Fibroblast of pulmonary artery (primary cell): ENCODE measurements around the gene GALNT15.

ENCODE experiments used
- DNase-seq: peaks from one replicate; pipeline ENCODE4 v3.0.0-alpha.2; 2010; ENCODE audit warnings: low read depth
- H3K4me3 ChIP-seq: replicated peaks from 2 replicates; pipeline ENCODE4 v1.5.1; 2011; ENCODE audit warnings: low read depth, mild to moderate bottlenecking, control low read depth, low read length, moderate library complexity
- CTCF ChIP-seq: IDR thresholded peaks from 2 replicates; pipeline ENCODE4 v1.5.1; 2011; ENCODE audit warnings: mild to moderate bottlenecking, control low read depth, low read length, inconsistent platforms; ENCODE audit errors: missing control alignments

GALNT15 gene

GRCh38 chr3:16258866-16259265, 84.4 kb downstream of the GALNT15 start:
- TF ChIP-seq CTCF = no peak

GRCh38 chr3:16260046-16260445, 85.6 kb downstream of the GALNT15 start:
- H3K4me3 ChIP-seq = no peak overlapping the region
- TF ChIP-seq CTCF = no peak
- no peak for DNase-seq

More at GRCh38 chr3:16258866-16259265, 84.4 kb downstream of the GALNT15 start:
- no peak overlapping the region for H3K4me3 ChIP-seq
- no peak for DNase-seq

- H3K4me3 ChIP-seq = no peak overlapping the region
- DNase-seq = no peak
- no peak for TF ChIP-seq CTCF
Observed at GRCh38 chr3:16262174-16262573, 87.7 kb downstream of the GALNT15 start.

GRCh38 chr3:16264174-16264707, 89.8 kb downstream of the GALNT15 start:
- DNase-seq = no peak
- TF ChIP-seq CTCF = no peak

GRCh38 chr3:16264708-16265454, 90.4 kb downstream of the GALNT15 start, which contains the start of the genes DPH3 and OXNAD1:
Gene DPH3, minus strand, starts transcription at chr3:16264943. Its CDS starts 67 bp downstream, at chr3:16264876.
Gene OXNAD1, plus strand, starts transcription at chr3:16265212. Its CDS starts 5,741 bp downstream, at chr3:16270953.
- H3K4me3 ChIP-seq = peak within 1 kb of the TSS; percentile 93
- DNase-seq = peak; percentile 100
- no peak for TF ChIP-seq CTCF

More at GRCh38 chr3:16264174-16264707, 89.8 kb downstream of the GALNT15 start:
- H3K4me3 ChIP-seq = peak overlapping the region; percentile 93

GRCh38 chr3:16265455-16265786, 90.9 kb downstream of the GALNT15 start:
- DNase-seq = no peak
- TF ChIP-seq CTCF = no peak
- H3K4me3 ChIP-seq = peak overlapping the region; percentile 93

- H3K4me3 ChIP-seq = no peak overlapping the region
- TF ChIP-seq CTCF = no peak
- DNase-seq = no peak
Observed at GRCh38 chr3:16266714-16267113, 92.2 kb downstream of the GALNT15 start.
